ENCODE data around the gene PNMA8B.

- TF ChIP-seq CTCF (IDR thresholded peaks at IDR 0.05) (no peak), EZH2 (IDR thresholded peaks at IDR 0.05) (no peak), EZH2phosphoT487 (IDR thresholded peaks at IDR 0.05) (no peak)
Measured at GRCh38 chr19:46530636-46531035, 35.0 kb upstream of the PNMA8B start.
